Activated naive CD4-positive, alpha-beta T cell treated with anti-CD3 and anti-CD28 coated beads, Interleukin-2, amount 50 U/mL, for 24 hours (primary cell): ENCODE measurements around the gene ABL1.

Experiments used
- H3K27ac Mint-ChIP-seq: one replicate; pipeline ENCODE4 v1.8.0; 2021; ENCODE audit warnings: mild to moderate bottlenecking, mixed read lengths
- H3K27me3 Mint-ChIP-seq: one replicate; pipeline ENCODE4 v1.8.0; 2021; ENCODE audit warnings: mixed read lengths
- H3K36me3 Mint-ChIP-seq: one replicate; pipeline ENCODE4 v1.8.0; 2021; ENCODE audit warnings: mixed read lengths
- H3K4me1 Mint-ChIP-seq: one replicate; pipeline ENCODE4 v1.8.0; 2021; ENCODE audit warnings: mixed read lengths
- H3K4me3 Mint-ChIP-seq: one replicate; pipeline ENCODE4 v1.8.0; 2021; ENCODE audit warnings: mild to moderate bottlenecking, mixed read lengths
- H3K9me3 Mint-ChIP-seq: one replicate; pipeline ENCODE4 v1.8.0; 2021; ENCODE audit warnings: mixed read lengths

ABL1 gene

DNA sequence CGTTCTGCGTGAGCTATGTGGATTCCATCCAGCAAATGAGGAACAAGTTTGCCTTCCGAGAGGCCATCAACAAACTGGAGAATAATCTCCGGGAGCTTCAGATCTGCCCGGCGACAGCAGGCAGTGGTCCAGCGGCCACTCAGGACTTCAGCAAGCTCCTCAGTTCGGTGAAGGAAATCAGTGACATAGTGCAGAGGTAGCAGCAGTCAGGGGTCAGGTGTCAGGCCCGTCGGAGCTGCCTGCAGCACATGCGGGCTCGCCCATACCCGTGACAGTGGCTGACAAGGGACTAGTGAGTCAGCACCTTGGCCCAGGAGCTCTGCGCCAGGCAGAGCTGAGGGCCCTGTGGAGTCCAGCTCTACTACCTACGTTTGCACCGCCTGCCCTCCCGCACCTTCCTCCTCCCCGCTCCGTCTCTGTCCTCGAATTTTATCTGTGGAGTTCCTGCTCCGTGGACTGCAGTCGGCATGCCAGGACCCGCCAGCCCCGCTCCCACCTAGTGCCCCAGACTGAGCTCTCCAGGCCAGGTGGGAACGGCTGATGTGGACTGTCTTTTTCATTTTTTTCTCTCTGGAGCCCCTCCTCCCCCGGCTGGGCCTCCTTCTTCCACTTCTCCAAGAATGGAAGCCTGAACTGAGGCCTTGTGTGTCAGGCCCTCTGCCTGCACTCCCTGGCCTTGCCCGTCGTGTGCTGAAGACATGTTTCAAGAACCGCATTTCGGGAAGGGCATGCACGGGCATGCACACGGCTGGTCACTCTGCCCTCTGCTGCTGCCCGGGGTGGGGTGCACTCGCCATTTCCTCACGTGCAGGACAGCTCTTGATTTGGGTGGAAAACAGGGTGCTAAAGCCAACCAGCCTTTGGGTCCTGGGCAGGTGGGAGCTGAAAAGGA lies 50.7 kb downstream of the ABL1 start:
- H3K27me3 Mint-ChIP-seq, result no peaks in the 10 kb centered on the region
- no peaks in the 10 kb centered on the region for H3K9me3 Mint-ChIP-seq
- H3K27ac Mint-ChIP-seq, result peak overlapping the region; percentile 18
- H3K36me3 Mint-ChIP-seq, result peaks cover 9% of the 10 kb centered on the region
- H3K4me1 Mint-ChIP-seq, result no peaks in the 10 kb centered on the region
- H3K4me3 Mint-ChIP-seq, result no peak overlapping the region

- Mint-ChIP-seq H3K36me3 (peaks cover 7% of the 10 kb centered on the region), H3K4me3 (no peak overlapping the region), H3K27me3 (no peaks in the 10 kb centered on the region), H3K27ac (no peak overlapping the region), H3K4me1 (no peaks in the 10 kb centered on the region), H3K9me3 (no peaks in the 10 kb centered on the region)
Measured at GRCh38 chr9:130886981-130887380, 51.9 kb downstream of the ABL1 start.

- H3K9me3 Mint-ChIP-seq, result no peaks in the 10 kb centered on the region
- H3K36me3 Mint-ChIP-seq, result peaks cover 7% of the 10 kb centered on the region
- no peak overlapping the region for H3K27ac Mint-ChIP-seq
- no peak overlapping the region for H3K4me3 Mint-ChIP-seq
- no peaks in the 10 kb centered on the region for H3K27me3 Mint-ChIP-seq
- no peaks in the 10 kb centered on the region for H3K4me1 Mint-ChIP-seq
Measured at GRCh38 chr9:130887494-130888144, 52.6 kb downstream of the ABL1 start.

DNA sequence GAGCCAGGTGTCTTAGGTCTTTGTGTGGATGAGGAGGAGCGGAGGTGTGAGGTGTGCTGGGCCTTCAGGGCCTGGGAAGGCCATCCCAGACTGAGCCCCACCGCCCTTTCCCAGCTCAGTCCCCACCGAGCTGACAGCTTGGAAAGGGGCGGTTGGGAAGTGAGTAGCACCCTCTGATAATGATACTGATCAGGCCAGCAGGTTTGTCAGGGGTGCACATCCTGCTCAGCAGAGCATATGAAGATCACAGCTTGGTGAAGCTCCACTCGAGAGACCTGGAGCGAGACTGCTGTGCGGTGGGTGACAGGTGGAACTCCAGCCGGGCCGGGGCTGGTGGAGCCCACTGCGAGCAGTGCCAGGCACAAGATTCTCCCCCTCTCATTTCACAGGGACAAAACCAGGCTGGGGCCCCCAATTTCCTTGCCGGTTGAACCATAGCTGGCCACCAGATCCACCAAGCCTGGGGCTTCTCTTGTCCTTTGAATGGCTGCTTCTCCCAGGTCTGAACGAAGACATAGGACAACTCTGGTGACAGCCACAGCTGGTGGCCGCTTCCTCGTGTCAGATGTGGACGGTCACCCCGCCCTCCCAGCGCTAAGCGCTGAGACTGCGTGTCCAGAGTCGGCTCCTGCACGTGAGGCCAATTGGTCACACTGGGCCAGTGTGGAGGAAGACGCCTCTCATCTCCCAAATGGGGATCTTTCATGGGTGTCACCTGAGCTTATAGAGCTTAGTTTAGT lies 53.3 kb downstream of the ABL1 start:
- Mint-ChIP-seq H3K4me3 (no peak overlapping the region), H3K4me1 (no peaks in the 10 kb centered on the region), H3K9me3 (no peaks in the 10 kb centered on the region), H3K27ac (no peak overlapping the region), H3K36me3 (peaks cover 7% of the 10 kb centered on the region), H3K27me3 (no peaks in the 10 kb centered on the region)

GRCh38 chr9:130890124-130890523 lies 55.1 kb downstream of the ABL1 start:
- Mint-ChIP-seq H3K36me3 (peaks cover 5% of the 10 kb centered on the region), H3K27me3 (no peaks in the 10 kb centered on the region), H3K4me1 (no peaks in the 10 kb centered on the region), H3K27ac (no peak overlapping the region), H3K9me3 (no peaks in the 10 kb centered on the region), H3K4me3 (no peak overlapping the region)

DNA sequence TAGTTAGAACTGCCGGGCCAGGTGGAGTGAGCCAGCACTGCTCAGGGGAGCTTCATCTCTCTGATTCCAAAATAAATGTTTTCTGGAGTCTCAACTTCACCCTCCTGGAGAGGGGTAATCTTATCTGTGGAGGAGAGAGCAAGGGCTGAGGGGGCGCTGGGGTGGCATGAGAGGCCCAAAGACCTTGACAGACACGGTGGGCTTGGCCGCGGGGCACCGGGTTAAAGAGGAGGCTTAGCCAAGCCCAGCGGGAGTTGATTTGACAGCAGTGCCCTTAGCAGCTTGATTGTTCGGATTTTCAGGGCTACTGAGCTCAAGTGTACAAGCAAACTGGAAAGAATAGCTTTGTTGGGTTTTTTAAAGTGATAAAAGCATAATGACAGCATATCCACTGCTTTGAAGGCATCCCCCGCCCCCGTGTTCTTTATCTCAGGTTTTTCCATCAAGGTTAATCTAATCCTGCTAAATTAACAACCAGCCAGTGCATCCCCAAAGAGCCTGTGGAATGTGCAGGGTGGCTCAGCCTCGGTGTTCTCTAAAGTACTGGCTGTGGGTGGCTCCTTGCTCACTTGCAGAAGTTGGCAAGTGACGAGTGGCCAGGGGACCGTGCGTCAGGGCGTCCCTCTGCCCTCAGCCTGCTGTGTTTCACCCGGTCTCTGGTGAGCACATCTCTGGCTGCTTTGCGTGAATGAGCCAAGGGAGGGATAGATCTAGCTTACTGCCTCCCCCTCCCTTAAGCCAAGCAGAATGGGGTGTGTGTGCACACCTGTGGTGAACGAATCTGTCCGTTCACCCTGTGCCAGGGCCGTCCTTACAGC lies 56.0 kb downstream of the ABL1 start:
- Mint-ChIP-seq H3K27me3 (no peaks in the 10 kb centered on the region), H3K36me3 (peaks cover 1% of the 10 kb centered on the region), H3K4me3 (no peak overlapping the region), H3K4me1 (no peaks in the 10 kb centered on the region), H3K27ac (peak overlapping the region; percentile 51), H3K9me3 (no peaks in the 10 kb centered on the region)

DNA sequence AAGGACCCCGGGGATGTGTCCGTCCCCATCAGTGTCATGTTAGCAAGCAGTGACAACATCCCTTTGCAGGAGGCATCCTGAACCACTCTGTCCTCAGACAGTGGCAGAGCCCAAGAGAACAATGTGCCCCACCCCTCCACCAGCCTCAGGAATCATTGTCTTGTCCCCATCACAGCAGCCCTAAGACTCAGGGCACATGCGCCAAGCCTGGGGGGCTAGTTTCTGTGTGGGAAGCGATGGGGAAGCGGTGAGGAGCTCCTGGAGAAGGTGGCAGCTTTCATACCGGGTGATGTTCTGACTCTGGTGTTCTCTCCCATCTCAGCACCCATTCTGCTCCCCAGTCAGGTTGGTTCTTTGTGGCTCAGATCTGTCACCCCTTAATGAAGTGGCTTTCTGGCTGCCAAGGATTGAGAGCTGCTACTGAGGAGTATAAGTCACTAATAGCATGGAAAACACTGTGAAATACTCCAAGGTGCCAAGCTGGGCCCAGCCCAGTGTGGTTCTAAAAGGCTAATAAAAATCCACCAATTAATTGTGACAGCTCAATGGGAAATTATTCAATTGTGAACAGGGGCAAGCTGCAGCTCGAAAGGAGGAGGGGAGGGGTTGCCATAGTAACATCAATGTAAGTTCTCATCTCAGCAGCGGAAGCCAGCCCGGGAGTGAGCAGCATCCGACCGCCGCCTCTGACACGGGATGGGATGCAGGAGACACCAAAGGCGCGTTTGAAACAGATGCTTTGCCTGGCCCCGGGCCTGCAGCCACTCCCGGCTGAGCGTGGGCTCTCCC lies 56.8 kb downstream of the ABL1 start:
- no peaks in the 10 kb centered on the region for H3K27me3 Mint-ChIP-seq
- no peaks in the 10 kb centered on the region for H3K9me3 Mint-ChIP-seq
- no peak overlapping the region for H3K4me3 Mint-ChIP-seq
- H3K36me3 Mint-ChIP-seq, result no peaks in the 10 kb centered on the region
- no peaks in the 10 kb centered on the region for H3K4me1 Mint-ChIP-seq
- peak overlapping the region; percentile 51 for H3K27ac Mint-ChIP-seq

- Mint-ChIP-seq H3K4me1 (no peaks in the 10 kb centered on the region), H3K27ac (no peak overlapping the region), H3K36me3 (no peaks in the 10 kb centered on the region), H3K27me3 (no peaks in the 10 kb centered on the region), H3K9me3 (no peaks in the 10 kb centered on the region), H3K4me3 (no peak overlapping the region)
Measured at GRCh38 chr9:130892477-130893304, 57.6 kb downstream of the ABL1 start.

DNA sequence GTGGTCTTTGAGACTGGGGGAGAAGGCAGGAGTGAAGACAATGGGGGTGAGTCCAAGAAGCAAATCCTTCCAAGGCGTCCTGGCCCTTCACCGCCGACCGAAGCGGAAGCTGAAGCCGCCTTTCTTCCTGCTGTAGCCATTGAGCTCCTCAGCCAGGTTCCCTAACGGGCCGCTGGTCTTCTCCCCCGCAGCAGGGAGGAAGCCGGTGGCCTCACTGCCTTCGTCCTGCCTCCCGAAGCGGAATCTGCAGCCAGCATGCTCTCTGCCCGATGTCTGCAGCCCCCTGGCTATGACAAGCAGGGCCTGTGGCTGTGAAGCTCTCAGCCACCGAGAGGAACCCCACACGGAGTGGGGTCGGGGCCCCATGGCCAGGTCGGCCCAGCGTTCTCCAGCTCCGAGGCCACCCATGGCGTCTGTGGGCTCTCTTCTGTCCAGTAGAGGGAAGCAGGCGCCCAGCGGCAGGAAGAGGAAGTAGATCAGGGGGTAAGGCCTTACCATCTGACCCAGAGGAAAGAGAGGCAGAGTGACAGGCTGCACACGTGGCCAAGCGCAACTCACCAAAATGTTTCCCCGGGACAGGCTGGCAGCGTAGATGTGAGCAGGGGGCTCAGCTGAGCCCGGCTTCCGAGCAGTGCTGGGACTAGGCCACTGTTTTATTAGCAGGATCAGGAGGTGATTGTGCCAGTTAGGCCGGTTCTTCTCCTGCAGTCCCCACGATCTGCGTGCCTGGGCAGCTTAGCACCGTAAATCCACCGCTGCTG lies 58.5 kb downstream of the ABL1 start:
- Mint-ChIP-seq H3K27me3 (no peaks in the 10 kb centered on the region), H3K9me3 (no peaks in the 10 kb centered on the region), H3K27ac (no peak overlapping the region), H3K36me3 (no peaks in the 10 kb centered on the region), H3K4me1 (no peaks in the 10 kb centered on the region), H3K4me3 (no peak overlapping the region)

GRCh38 chr9:130894546-130894945 lies 59.5 kb downstream of the ABL1 start:
- H3K4me1 Mint-ChIP-seq, result no peaks in the 10 kb centered on the region
- H3K4me3 Mint-ChIP-seq, result no peak overlapping the region
- no peak overlapping the region for H3K27ac Mint-ChIP-seq
- H3K27me3 Mint-ChIP-seq, result no peaks in the 10 kb centered on the region
- no peaks in the 10 kb centered on the region for H3K9me3 Mint-ChIP-seq
- no peaks in the 10 kb centered on the region for H3K36me3 Mint-ChIP-seq

- H3K4me3 Mint-ChIP-seq, result no peak overlapping the region
- H3K4me1 Mint-ChIP-seq, result no peaks in the 10 kb centered on the region
- H3K27me3 Mint-ChIP-seq, result no peaks in the 10 kb centered on the region
- H3K27ac Mint-ChIP-seq, result no peak overlapping the region
- H3K36me3 Mint-ChIP-seq, result no peaks in the 10 kb centered on the region
- no peaks in the 10 kb centered on the region for H3K9me3 Mint-ChIP-seq
Measured at GRCh38 chr9:130895038-130895437, 60.0 kb downstream of the ABL1 start.

GRCh38 chr9:130895481-130896232 lies 60.6 kb downstream of the ABL1 start:
- H3K9me3 Mint-ChIP-seq, result no peaks in the 10 kb centered on the region
- no peak overlapping the region for H3K4me3 Mint-ChIP-seq
- no peaks in the 10 kb centered on the region for H3K4me1 Mint-ChIP-seq
- no peak overlapping the region for H3K27ac Mint-ChIP-seq
- H3K36me3 Mint-ChIP-seq, result no peaks in the 10 kb centered on the region
- H3K27me3 Mint-ChIP-seq, result no peaks in the 10 kb centered on the region
